ENCODE results near the gene NDUFV3. TPM values are rescaled to one million over a fixed set of nuclear protein-coding genes. Genes with fewer than 3 reads are reported as not detected.
"Not testable (repeated sequence)": the region's sequence is repeated elsewhere in the genome, so short reads cannot be mapped to it uniquely, and the experiment has no call there.

Gene NDUFV3
- 10 to 100 TPM; 35.7 to 38.2 TPM for total RNA-seq
- long read RNA-seq, full-length matches to known transcripts, result 31 of 43 reads
- long read RNA-seq, partial matches to known transcripts, result 2 of 43 reads
- long read RNA-seq, other reads (novel, unspliced or antisense), result 10 of 43 reads

- intact Hi-C loops (cut with DNase I, micrococcal nuclease), result no loop called here
- DNase-seq (peak; percentile 100), ATAC-seq (peak; percentile 95)
Observed at GRCh38 chr21:42892931-42893755, at the start of gene NDUFV3. NDUFV3 (plus strand) TSS chr21:42893309; CDS start chr21:42893334, 25 bp downstream.

- DNase-seq, result peak in 1 of 2 donors; percentile 23
- intact Hi-C loops (cut with DNase I, micrococcal nuclease), result no loop called here
- ATAC-seq, result peak; percentile 17
Observed at GRCh38 chr21:42844411-42845113, 48.5 kb upstream of the NDUFV3 start.

- DNase-seq (peak in 1 of 2 donors; percentile 35), ATAC-seq (no peak)
- intact Hi-C loops (cut with DNase I, micrococcal nuclease), result no loop called here
Observed at GRCh38 chr21:42845296-42845965, 47.7 kb upstream of the NDUFV3 start.

- no peak for ATAC-seq
- DNase-seq, result peak in 1 of 2 donors; percentile 1
- intact Hi-C loops (cut with DNase I, micrococcal nuclease), result no loop called here
Observed at GRCh38 chr21:42846221-42846620, 46.9 kb upstream of the NDUFV3 start.

- DNase-seq (peak in 1 of 2 donors; percentile 16), ATAC-seq (no peak)
- intact Hi-C loops (cut with DNase I, micrococcal nuclease), result no loop called here
Observed at GRCh38 chr21:42847051-42847707, 45.9 kb upstream of the NDUFV3 start.

GRCh38 chr21:42847726-42848125, 45.4 kb upstream of the NDUFV3 start:
- intact Hi-C loops (cut with DNase I, micrococcal nuclease), result no loop called here
- no peak for ATAC-seq

GRCh38 chr21:42848144-42848931, 44.8 kb upstream of the NDUFV3 start:
- ATAC-seq; intact Hi-C loops (cut with DNase I, micrococcal nuclease): not testable (repeated sequence)

More at GRCh38 chr21:42847726-42848125, 45.4 kb upstream of the NDUFV3 start:
- DNase-seq, result no peak

GRCh38 chr21:42848932-42849758, 44.0 kb upstream of the NDUFV3 start:
- no peak for ATAC-seq
- no peak for DNase-seq
- intact Hi-C loops (cut with DNase I, micrococcal nuclease), result no loop called here

More at GRCh38 chr21:42848144-42848931, 44.8 kb upstream of the NDUFV3 start:
- not testable (repeated sequence) for DNase-seq

GRCh38 chr21:42849759-42850412, 43.2 kb upstream of the NDUFV3 start:
- intact Hi-C loops (cut with DNase I, micrococcal nuclease), result no loop called here
- DNase-seq (no peak), ATAC-seq (no peak)

GRCh38 chr21:42850463-42850862, 42.6 kb upstream of the NDUFV3 start:
- intact Hi-C loops (cut with DNase I, micrococcal nuclease), result no loop called here
- no peak for DNase-seq
- no peak for ATAC-seq

- intact Hi-C loops (cut with DNase I, micrococcal nuclease), result no loop called here
- peak; percentile 46 for ATAC-seq
Observed at GRCh38 chr21:42850866-42851391, 42.2 kb upstream of the NDUFV3 start.

GRCh38 chr21:42851812-42852665, 41.1 kb upstream of the NDUFV3 start:
- DNase-seq, result no peak
- intact Hi-C loops (cut with DNase I, micrococcal nuclease), result no loop called here
- no peak for ATAC-seq

More at GRCh38 chr21:42850866-42851391, 42.2 kb upstream of the NDUFV3 start:
- DNase-seq, result no peak

- DNase-seq (no peak), ATAC-seq (no peak)
- intact Hi-C loops (cut with DNase I, micrococcal nuclease), result no loop called here
Observed at GRCh38 chr21:42852925-42853570, 40.1 kb upstream of the NDUFV3 start.

- ATAC-seq (no peak), DNase-seq (no peak)
- intact Hi-C loops (cut with DNase I, micrococcal nuclease), result no loop called here
Observed at GRCh38 chr21:42853621-42854020, 39.5 kb upstream of the NDUFV3 start.

All from left colon (tissue), 2 donors.